Spinal cord (tissue), 10 donors: ENCODE measurements around the gene PLEKHA5. TPM values are rescaled to one million over a fixed set of nuclear protein-coding genes. Genes with fewer than 3 reads are reported as not detected.
"Not testable (repeated sequence)": the region's sequence is repeated elsewhere in the genome, so short reads cannot be mapped to it uniquely, and the experiment has no call there.

ENCODE experiments used
- DNase-seq, 6 donors: peaks; one replicate each; pipeline versions ENCODE4 v3.0.0 to v3.0.0-alpha.2; 2013 to 2015; ENCODE audit warnings: low spot score in 6 of 6, low read depth in 4 of 6
- H3K27ac ChIP-seq: one replicate; pipeline ENCODE4 v1.5.1; 2013; ENCODE audit warnings: low read depth, low read length, control low read depth
- H3K27me3 ChIP-seq: one replicate; pipeline ENCODE4 v1.6.1; 2013; ENCODE audit warnings: low read length; ENCODE audit not compliant: control insufficient read depth, insufficient read depth
- H3K36me3 ChIP-seq: one replicate; pipeline ENCODE4 v1.6.1; 2013; ENCODE audit warnings: low read length; ENCODE audit not compliant: control insufficient read depth, insufficient read depth
- H3K4me1 ChIP-seq: one replicate; pipeline ENCODE4 v1.6.1; 2013; ENCODE audit warnings: low read length; ENCODE audit not compliant: control insufficient read depth, insufficient read depth
- H3K4me3 ChIP-seq: one replicate; pipeline ENCODE4 v1.5.1; 2013; ENCODE audit warnings: low read depth, low read length, control low read depth
- H3K9me3 ChIP-seq: one replicate; pipeline ENCODE4 v1.6.1; 2013; ENCODE audit warnings: low read length; ENCODE audit not compliant: control insufficient read depth, insufficient read depth
- WGBS: methylation state at CpG from one replicate; pipeline ENCODE4 v1.1.5; 2013; ENCODE audit warnings: missing lambda C conversion rate; ENCODE audit not compliant: insufficient coverage; 5-methylcytosine and 5-hydroxymethylcytosine counted together
- polyA plus RNA-seq, 2 donors: library from polyadenylated mRNA; unstranded; fragments of 120-200 nt; gene quantifications; one replicate each; pipeline ENCODE4 v1.2.1, GENCODE V29; 2013; ENCODE audit not compliant: insufficient read length in 2 of 2
- total RNA-seq, 2 donors: library from RNA; depleted of rRNA in 1 of 2; stranded (reverse); fragments of 120-200 nt in 1 of 2; fragments of >200 nt in 1 of 2; gene quantifications; one replicate each; pipeline versions ENCODE4 v1.2.3 to v1.2.4, GENCODE V29; 2013 to 2014
- donor health status: healthy.

PLEKHA5 gene
- total and polyA plus RNA-seq, 4 donors, result 44.5 to 81.6 (median 49.4) TPM

- H3K4me3 ChIP-seq, result no peak overlapping the region
- WGBS, result 89% methylated on average over 3 of the region's 5 CpGs
- H3K27ac ChIP-seq, result no peak overlapping the region
- H3K4me1 ChIP-seq, result no peaks in the 10 kb centered on the region
- no peaks in the 10 kb centered on the region for H3K36me3 ChIP-seq
- H3K9me3 ChIP-seq, result no peaks in the 10 kb centered on the region
- no peak for DNase-seq
- H3K27me3 ChIP-seq, result no peaks in the 10 kb centered on the region
Observed at GRCh38 chr12:19161216-19161615, 31.7 kb downstream of the PLEKHA5 start.

GRCh38 chr12:19165451-19165850 is 35.9 kb downstream of the PLEKHA5 start:
- Histone ChIP-seq H3K9me3 (no peaks in the 10 kb centered on the region), H3K36me3 (no peaks in the 10 kb centered on the region), H3K27ac (no peak overlapping the region), H3K27me3 (no peaks in the 10 kb centered on the region), H3K4me3 (no peak overlapping the region), H3K4me1 (no peaks in the 10 kb centered on the region)
- DNase-seq, result no peak
- WGBS, result no CpG with 5 or more reads among the region's 2 CpGs

DNA sequence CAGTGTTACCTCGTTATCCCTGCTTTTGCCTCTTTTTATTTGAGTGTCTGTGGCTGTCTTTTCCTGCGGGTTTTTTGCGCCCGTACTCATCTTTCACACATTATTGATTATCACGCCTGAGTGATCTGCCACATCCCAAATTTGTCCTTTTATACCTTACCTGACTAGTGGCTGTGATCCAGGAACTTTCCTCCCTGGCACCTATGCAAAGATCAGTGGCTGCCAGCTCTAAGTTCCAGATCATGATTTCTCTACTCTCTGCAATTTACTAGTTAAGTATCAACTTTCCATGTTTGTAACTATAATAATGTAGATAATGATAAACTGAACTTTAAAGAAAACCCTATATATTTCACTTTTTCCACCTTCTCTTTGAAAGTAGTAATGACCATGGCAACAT is 36.9 kb downstream of the PLEKHA5 start:
- Histone ChIP-seq H3K4me3 (no peak overlapping the region), H3K27ac (no peak overlapping the region), H3K36me3 (no peaks in the 10 kb centered on the region), H3K9me3 (no peaks in the 10 kb centered on the region), H3K4me1 (no peaks in the 10 kb centered on the region), H3K27me3 (no peaks in the 10 kb centered on the region)
- 83% methylated on average over 1 of the region's 5 CpGs for WGBS
- DNase-seq, result no peak

GRCh38 chr12:19166956-19167355 is 37.4 kb downstream of the PLEKHA5 start:
- Histone ChIP-seq H3K9me3 (no peaks in the 10 kb centered on the region), H3K36me3 (no peaks in the 10 kb centered on the region), H3K4me1 (no peaks in the 10 kb centered on the region), H3K27ac (no peak overlapping the region), H3K4me3 (no peak overlapping the region), H3K27me3 (no peaks in the 10 kb centered on the region)
- DNase-seq, result no peak
- WGBS, result no CpG with 5 or more reads among the region's 2 CpGs

DNA sequence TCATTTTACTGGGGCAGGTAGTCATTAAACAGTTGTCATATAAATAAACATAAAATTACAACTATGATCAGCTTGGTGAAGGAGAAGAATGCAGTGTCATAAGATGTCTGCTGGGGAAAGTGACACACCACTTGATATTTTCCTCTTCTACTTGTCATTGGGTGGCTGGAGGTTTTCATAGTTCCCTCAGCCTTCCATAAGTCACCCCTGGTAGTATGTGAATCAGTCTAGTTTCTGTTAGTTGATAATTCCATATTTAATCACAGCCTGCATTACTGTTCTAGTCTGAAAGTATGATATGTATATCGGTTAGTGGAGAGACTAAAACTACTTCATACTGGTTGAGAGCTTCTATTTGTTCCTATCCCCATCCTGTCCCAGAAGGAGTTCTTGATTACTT is 38.2 kb downstream of the PLEKHA5 start:
- no CpG with 5 or more reads among the region's 1 CpG for WGBS
- Histone ChIP-seq H3K4me3 (no peak overlapping the region), H3K9me3 (no peaks in the 10 kb centered on the region), H3K27ac (no peak overlapping the region), H3K27me3 (no peaks in the 10 kb centered on the region), H3K36me3 (no peaks in the 10 kb centered on the region), H3K4me1 (no peaks in the 10 kb centered on the region)
- DNase-seq, result no peak

GRCh38 chr12:19168644-19169043 is 39.1 kb downstream of the PLEKHA5 start:
- Histone ChIP-seq H3K4me1 (no peaks in the 10 kb centered on the region), H3K27ac (no peak overlapping the region), H3K9me3 (no peaks in the 10 kb centered on the region)

DNA sequence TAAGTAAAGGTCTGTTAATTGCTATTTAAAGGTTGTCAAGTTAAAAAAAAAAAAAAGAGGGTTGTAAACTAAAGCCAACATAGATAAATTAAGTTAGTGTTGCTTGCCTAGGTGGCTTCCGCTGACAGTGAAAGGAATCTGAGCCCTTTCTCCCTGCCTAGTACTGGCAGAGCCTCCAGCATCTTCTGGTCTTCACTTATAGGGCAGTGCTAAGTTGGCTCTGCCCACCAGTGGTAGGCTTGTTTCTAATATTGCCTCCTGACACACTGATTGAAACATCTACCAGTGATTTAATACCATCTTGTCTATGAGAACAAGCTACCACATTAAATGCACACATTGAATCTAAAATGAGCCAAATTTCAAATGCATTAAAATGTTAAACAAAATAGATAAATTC is 39.7 kb downstream of the PLEKHA5 start:
- Histone ChIP-seq H3K4me1 (no peaks in the 10 kb centered on the region), H3K4me3 (no peak overlapping the region), H3K9me3 (no peaks in the 10 kb centered on the region)

More at GRCh38 chr12:19168644-19169043, 39.1 kb downstream of the PLEKHA5 start:
- Histone ChIP-seq H3K27me3 (no peaks in the 10 kb centered on the region), H3K36me3 (no peaks in the 10 kb centered on the region), H3K4me3 (no peak overlapping the region)
- DNase-seq, result no peak

DNA sequence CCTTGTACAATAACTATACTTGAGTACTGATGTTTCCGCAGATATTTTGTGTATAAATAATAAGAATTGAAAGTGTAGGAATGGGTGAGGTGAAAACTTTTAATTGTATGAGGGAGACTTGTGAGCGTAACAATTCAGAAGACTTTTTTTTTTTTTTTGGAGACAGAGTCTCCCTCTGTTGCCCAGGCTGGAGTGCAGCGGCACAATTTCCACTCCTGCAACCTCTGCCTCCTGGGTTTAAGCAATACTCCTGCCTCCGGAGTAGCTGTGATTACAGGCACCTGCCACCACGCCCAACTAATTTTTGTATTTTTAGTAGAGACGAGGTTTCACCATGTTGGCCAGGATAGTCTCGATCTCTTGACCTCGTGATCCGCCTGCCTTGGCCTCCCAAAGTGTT is 40.8 kb downstream of the PLEKHA5 start:
- not testable (repeated sequence) for H3K27me3 ChIP-seq, H3K9me3 ChIP-seq, H3K4me1 ChIP-seq, H3K36me3 ChIP-seq, DNase-seq, H3K4me3 ChIP-seq, H3K27ac ChIP-seq
- WGBS, result no CpG with 5 or more reads among the region's 9 CpGs

More for the DNA sequence above, 39.7 kb downstream of the PLEKHA5 start:
- no peak for DNase-seq
- 78% methylated on average over 1 of the region's 1 CpG for WGBS
- H3K27ac ChIP-seq, result no peak overlapping the region
- no peaks in the 10 kb centered on the region for H3K36me3 ChIP-seq
- H3K27me3 ChIP-seq, result no peaks in the 10 kb centered on the region

- Histone ChIP-seq H3K27ac (no peak overlapping the region), H3K4me1 (no peaks in the 10 kb centered on the region), H3K9me3 (no peaks in the 10 kb centered on the region), H3K4me3 (no peak overlapping the region), H3K36me3 (no peaks in the 10 kb centered on the region), H3K27me3 (no peaks in the 10 kb centered on the region)
- DNase-seq, result no peak
- no CpG with 5 or more reads among the region's 2 CpGs for WGBS
Observed at GRCh38 chr12:19171731-19172130, 42.2 kb downstream of the PLEKHA5 start.

GRCh38 chr12:19177754-19178153 is 48.2 kb downstream of the PLEKHA5 start:
- Histone ChIP-seq H3K9me3 (no peaks in the 10 kb centered on the region), H3K36me3 (no peaks in the 10 kb centered on the region), H3K27ac (no peak overlapping the region), H3K4me3 (no peak overlapping the region), H3K27me3 (no peaks in the 10 kb centered on the region), H3K4me1 (no peaks in the 10 kb centered on the region)
- no CpG with 5 or more reads among the region's 3 CpGs for WGBS
- peak in 1 of 6 donors; percentile 43 for DNase-seq
